HG02571 (cell line): ENCODE data around the gene CLRN3.

Experiments used
- ATAC-seq: cut with Tn5 transposase; IDR thresholded peaks from one replicate; pipeline ENCODE4 v1.9.1; 2021; ENCODE audit warnings: mild to moderate bottlenecking, moderate library complexity; ENCODE audit not compliant: unreplicated experiment

Gene CLRN3

DNA sequence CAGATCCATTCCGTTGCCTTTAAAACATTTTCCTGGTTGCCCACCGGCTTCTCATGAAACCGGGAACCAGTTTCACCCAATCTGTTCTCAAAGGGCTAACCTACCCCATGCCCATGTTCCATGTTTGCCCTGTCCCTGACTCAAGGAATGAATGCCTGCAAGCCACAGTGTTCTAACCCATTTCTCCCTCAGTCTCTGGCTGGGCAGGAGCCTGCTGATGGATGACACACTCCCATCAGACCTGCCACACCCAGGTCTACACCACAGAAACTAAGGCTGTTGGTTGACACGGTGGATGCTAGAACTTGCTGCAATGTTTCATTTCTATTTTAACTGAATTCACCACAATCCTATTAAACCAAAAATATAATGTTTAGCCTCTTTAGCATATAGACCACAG, 15.6 kb downstream of the CLRN3 start:
- no peak for ATAC-seq

DNA sequence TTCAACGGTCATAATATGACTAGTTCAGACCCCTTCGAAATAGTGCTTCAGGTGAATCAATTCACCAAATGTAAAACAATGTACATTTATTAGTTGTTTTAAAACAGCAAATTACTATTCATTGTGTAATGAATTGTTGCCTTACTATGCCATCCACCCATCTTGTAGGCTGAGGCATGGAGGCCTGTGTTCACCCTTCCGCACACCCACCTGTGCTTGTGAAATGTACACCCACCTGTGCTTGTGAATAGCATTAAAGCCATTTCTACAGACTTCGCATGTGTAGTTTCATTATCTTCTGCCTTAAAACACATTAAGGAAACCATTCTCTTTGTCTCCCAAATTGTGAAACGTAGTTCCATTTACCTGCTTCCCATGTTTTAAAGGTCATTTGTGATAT, 16.8 kb downstream of the CLRN3 start:
- ATAC-seq, result no peak

DNA sequence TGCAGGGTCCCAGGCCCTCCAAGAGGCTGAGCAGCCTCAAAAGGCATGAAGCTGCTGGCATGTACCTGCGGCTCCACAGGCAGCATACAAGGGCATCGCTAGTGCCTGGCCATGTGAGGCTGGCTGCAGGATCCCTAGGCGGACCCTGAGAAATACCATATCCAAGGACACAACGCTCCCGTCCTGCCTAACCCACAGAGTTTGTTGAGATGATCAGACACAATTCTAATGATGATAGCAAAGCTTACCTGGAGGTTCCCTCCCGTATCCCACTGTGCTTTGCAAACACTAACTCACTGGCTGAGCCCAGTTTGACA, 17.3 kb downstream of the CLRN3 start:
- ATAC-seq, result no peak

DNA sequence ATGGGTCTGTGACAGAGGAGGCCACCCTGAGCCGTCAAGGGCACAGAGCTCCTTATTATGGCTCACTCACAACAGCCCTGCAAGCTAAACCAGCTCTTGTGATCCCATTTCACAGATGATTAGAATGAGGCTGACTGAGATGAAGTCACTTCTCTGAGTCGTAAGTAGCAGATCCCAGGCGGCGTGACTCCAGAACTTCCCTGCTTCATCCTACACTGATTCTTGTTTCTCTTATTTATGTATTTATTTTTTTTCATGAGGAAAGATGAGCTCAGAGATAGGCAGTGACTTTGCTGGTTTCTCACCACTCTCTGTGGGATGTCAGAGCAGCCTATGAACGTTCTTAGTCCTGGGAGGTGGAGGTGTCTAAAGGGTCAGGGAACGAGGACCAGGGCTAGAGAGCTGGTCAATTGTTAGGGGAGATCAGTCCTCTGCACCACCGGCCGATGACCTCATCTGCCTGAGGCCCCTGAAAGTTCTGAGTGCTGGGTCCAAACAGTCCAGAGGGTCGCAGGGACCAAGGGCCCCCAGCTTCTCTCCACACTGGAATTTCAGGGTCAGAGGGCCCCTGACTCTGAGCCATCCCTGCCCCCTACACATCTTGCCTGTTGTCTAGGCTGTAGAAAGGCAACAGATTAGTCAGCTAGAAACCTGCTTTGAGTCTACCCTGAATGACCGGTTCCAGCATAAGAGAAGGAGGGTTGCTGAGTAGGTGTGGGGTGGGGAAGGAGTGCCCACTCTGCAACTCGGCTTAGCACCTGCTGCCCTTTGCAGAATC, 17.9 kb downstream of the CLRN3 start:
- ATAC-seq, result no peak

DNA sequence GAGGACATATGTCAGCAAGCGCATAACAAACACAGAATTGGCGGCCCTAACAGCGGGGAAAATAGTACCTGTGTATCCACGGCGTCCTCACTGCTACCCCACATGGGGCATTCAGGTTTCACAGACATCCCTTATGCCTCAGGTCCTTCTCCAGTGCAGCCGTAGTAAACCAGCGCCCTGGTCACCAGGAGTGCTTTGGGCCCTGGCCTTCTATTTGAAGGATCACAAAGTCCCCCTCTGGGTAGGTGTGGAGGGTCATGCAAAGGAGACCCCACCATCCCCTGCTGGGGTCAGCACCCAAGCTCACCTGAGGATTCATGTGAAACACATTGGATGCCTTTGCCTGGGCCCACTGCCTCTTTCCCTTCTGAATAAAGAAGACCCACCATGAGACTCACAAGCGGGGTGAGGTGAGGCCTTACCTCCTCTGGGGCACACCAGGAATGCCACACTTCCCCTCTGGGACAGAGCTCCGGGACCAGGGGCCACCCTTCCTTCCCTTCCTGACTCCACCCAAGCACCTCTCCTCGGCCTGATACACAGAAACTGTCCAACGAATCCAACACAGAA, 18.8 kb downstream of the CLRN3 start:
- ATAC-seq, result no peak

- ATAC-seq, result no peak
These were observed 19.7 kb downstream of the CLRN3 start for GRCh38 chr10:127872871-127873600.

DNA sequence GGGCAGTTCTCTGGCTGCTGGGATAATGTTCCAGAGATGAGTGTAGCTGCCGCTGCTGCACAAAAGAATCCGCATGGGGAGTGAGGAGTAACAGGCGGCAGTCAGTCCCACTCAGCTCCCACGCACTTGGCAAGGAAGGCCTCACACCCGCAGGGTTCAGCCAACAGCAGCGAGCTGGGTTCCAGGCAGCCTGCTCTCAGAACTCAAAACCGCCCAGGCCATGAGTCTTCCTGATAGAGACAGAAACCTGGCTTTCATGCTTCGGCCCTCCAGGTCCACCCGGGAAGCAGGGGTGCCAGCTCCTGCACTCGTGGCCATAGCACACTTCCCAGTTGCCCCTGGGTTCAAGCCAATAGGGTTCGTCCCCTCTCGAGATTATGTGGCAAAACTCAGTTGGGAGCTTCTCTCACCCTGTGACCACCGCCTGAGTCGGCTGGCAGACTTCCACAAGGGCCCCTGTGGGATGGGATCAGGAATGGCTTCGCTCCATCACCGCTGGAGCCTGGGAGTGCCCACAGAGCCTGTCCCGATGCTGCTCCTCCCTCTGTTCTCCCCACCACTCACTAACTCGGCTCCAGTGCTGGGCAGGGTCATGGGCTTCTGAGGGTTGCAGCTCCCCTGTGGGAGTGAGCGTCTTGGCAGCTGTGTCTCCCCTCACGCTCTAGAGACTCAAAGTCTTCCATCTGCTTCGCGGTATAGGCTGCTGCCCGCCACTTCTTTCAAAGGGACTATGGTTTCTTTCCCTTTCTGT, 20.6 kb downstream of the CLRN3 start:
- ATAC-seq, result no peak

- ATAC-seq, result no peak
These were observed 21.1 kb downstream of the CLRN3 start for GRCh38 chr10:127871631-127872010.

- ATAC-seq, result no peak
These were observed 23.4 kb downstream of the CLRN3 start for GRCh38 chr10:127869329-127869728.

DNA sequence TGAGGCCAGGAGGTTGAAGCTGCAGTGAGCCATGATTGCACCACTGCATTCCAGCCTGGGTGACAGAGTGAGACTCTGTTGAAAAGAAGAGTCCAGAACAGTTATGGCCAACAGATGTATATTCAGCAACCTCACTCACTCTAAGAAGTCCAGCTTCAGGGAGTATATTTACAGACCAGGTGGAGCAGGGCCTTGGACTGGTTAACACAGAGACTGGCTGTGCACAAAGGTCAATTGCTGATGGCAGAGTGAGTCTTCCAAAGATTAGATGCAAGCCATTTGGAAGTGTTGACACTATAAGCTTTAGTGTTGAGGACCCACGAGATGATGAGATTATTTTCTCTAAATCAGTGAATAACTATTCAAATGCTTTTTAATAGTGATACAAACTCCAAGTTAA, 24.9 kb downstream of the CLRN3 start:
- no peak for ATAC-seq

GRCh38 chr10:127866276-127867013, 26.3 kb downstream of the CLRN3 start:
- no peak for ATAC-seq

DNA sequence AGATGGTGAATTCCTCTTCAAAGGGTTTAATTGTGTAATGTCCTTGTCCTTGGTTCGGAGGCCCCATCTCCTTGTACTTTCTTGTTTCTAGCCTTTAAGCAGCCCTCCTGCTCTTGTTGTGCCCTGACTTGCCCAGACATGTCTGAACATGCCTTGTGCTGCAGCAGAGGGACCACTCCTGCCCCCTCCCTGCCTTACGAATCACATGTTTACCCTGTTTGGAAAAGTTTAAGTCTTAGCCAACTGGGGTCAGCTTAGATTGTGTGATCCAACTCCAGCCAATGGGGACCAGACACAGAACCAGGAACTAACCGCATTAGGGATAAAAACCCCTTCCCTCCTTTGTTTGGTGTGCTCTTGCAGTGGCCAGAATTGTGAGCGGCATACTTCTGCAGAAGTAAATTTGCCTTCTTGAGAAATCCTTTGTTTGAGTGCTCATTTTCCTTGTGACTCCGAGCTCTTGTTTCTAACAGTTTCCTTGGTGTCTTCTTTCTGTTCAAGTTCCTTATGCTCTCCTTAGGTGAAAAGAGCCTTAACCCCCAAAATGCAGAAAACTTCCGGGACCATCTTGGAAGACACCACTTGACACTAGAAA, 29.4 kb downstream of the CLRN3 start:
- no peak for ATAC-seq

- no peak for ATAC-seq
These were observed 32.1 kb downstream of the CLRN3 start for GRCh38 chr10:127860592-127860991.

GRCh38 chr10:127855976-127856375, 36.8 kb downstream of the CLRN3 start:
- ATAC-seq, result no peak

- ATAC-seq, result no peak
These were observed 37.2 kb downstream of the CLRN3 start for GRCh38 chr10:127855591-127855881.

GRCh38 chr10:127854769-127855590, 37.8 kb downstream of the CLRN3 start:
- no peak for ATAC-seq

GRCh38 chr10:127853868-127854768, 38.6 kb downstream of the CLRN3 start:
- peak; percentile 44 for ATAC-seq

DNA sequence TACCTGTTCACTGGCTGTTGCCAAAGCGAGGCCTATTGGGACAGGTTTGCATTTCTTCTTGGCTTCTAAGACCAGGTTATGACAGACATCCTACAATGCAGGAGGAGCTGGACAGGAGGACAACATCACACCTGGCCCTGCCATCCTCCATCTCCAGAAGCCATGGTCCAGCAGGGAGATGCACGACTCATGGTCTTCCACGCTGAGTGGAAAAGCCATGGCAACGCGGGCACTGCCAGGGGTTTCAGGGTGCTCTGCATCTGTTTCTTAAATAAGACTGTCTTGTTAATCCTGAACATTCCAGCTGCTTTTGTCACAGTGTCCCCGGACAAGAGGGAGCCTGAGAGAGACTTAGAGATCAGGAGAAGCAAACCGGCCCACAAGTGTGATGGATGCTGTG, 40.3 kb downstream of the CLRN3 start:
- ATAC-seq, result no peak

GRCh38 chr10:127851661-127852194, 41.0 kb downstream of the CLRN3 start:
- ATAC-seq, result no peak
